Neural cell (in vitro differentiated cells): ENCODE results near the gene BRAF. TPM values are rescaled to one million over a fixed set of nuclear protein-coding genes. Genes with fewer than 3 reads are reported as not detected.

Experiments
- H2AFZ ChIP-seq: fragments of 200-600, 300-800 bp; sonication (generic), shearing (Covaris generic); 2 replicates; pipeline ENCODE4 v1.6.0; 2014; ENCODE audit warnings: low read depth, mild to moderate bottlenecking, antibody characterized with exemption, low read length, moderate library complexity
- H3F3A ChIP-seq: fragments of 200-600 bp; shearing (Covaris generic); 2 replicates; pipeline ENCODE4 v1.6.1; 2016; ENCODE audit warnings: mild to moderate bottlenecking, moderate library complexity, mixed read lengths, antibody characterized with exemption, low read length; ENCODE audit not compliant: insufficient read depth, poor library complexity, severe bottlenecking
- H3K27ac ChIP-seq: fragments of 200-600, 300-800 bp; sonication (generic), shearing (Covaris generic); 2 replicates; pipeline ENCODE4 v1.5.1; 2014; ENCODE audit warnings: mild to moderate bottlenecking, low read length, moderate library complexity
- H3K27me3 ChIP-seq: fragments of 300-800, 200-600 bp; sonication (generic), shearing (Covaris generic); 2 replicates; pipeline ENCODE4 v1.6.0; 2014; ENCODE audit warnings: mild to moderate bottlenecking, low read depth, low read length, moderate library complexity; ENCODE audit not compliant: insufficient read depth
- H3K36me3 ChIP-seq: fragments of 300-800, 200-600 bp; sonication (generic), shearing (Covaris generic); 2 replicates; pipeline ENCODE4 v1.5.1; 2014; ENCODE audit warnings: mild to moderate bottlenecking, antibody characterized with exemption, low read length, moderate library complexity; ENCODE audit not compliant: insufficient read depth
- H3K4me2 ChIP-seq: fragments of 300-800, 200-600 bp; sonication (generic), shearing (Covaris generic); 2 replicates; pipeline ENCODE4 v1.6.0; 2014; ENCODE audit warnings: mild to moderate bottlenecking, low read length
- H3K4me3 ChIP-seq: fragments of 300-800, 200-600 bp; sonication (generic), shearing (Covaris generic); 2 replicates; pipeline ENCODE4 v1.5.1; 2014; ENCODE audit warnings: mild to moderate bottlenecking, low read length, moderate library complexity
- H3K79me2 ChIP-seq: fragments of 200-600 bp; shearing (Covaris generic); replicated peaks from 2 replicates; pipeline ENCODE4 v1.6.0; 2014; ENCODE audit warnings: mild to moderate bottlenecking, low read length, moderate library complexity; ENCODE audit not compliant: insufficient read depth
- H3K9ac ChIP-seq: fragments of 300-800, 200-600 bp; sonication (generic), shearing (Covaris generic); 2 replicates; pipeline ENCODE4 v1.6.1; 2016; ENCODE audit warnings: mild to moderate bottlenecking, low read length, mixed read lengths
- H3K9me2 ChIP-seq: fragments of 200-600 bp; shearing (Covaris generic); 2 replicates; pipeline ENCODE4 v1.6.1; 2016; ENCODE audit warnings: mild to moderate bottlenecking, low read length, mixed read lengths; ENCODE audit not compliant: insufficient read depth
- H3K9me3 ChIP-seq: fragments of 200-600, 300-800 bp; sonication (generic), shearing (Covaris generic); 2 replicates; pipeline ENCODE4 v1.6.1; 2016; ENCODE audit warnings: mild to moderate bottlenecking, mixed run types, low read length, moderate library complexity, mixed read lengths
- H4K20me1 ChIP-seq: fragments of 200-600 bp; shearing (Covaris generic); 2 replicates; pipeline ENCODE4 v1.6.1; 2016; ENCODE audit warnings: mild to moderate bottlenecking, mixed run types; ENCODE audit not compliant: insufficient read depth
- CTCF ChIP-seq: fragments of 450-650 bp; IDR thresholded peaks from 2 replicates; pipeline ENCODE4 v1.5.1; 2014; ENCODE audit warnings: antibody characterized with exemption, mild to moderate bottlenecking, moderate library complexity; ENCODE audit not compliant: poor library complexity, severe bottlenecking
- EP300 ChIP-seq: fragments of 450-650 bp; conservative IDR thresholded peaks from 2 replicates; pipeline ENCODE4 v1.6.1; 2014; ENCODE audit warnings: antibody characterized with exemption, mild to moderate bottlenecking, moderate library complexity; ENCODE audit not compliant: poor library complexity, severe bottlenecking
- EZH2 ChIP-seq: fragments of 200-600, 300-800 bp; shearing (Covaris generic), sonication (generic); IDR thresholded peaks from 2 replicates; pipeline ENCODE4 v1.6.1; 2014; ENCODE audit warnings: antibody characterized with exemption, low read length, borderline replicate concordance, mild to moderate bottlenecking; ENCODE audit not compliant: insufficient read depth, poor library complexity, severe bottlenecking
- MXI1 ChIP-seq: fragments of 450-650 bp; conservative IDR thresholded peaks from 2 replicates; pipeline ENCODE4 v1.6.1; 2014; ENCODE audit warnings: antibody characterized with exemption, mild to moderate bottlenecking; ENCODE audit not compliant: poor library complexity, severe bottlenecking
- POLR2AphosphoS5 ChIP-seq: IDR thresholded peaks from 2 replicates; pipeline ENCODE4 v1.6.1; 2012
- RAD21 ChIP-seq: fragments of 450-650 bp; conservative IDR thresholded peaks from 2 replicates; pipeline ENCODE4 v1.6.1; 2014; ENCODE audit warnings: antibody characterized with exemption, mild to moderate bottlenecking, moderate library complexity
- REST ChIP-seq: IDR thresholded peaks from 2 replicates; pipeline ENCODE4 v1.6.1; 2012; ENCODE audit warnings: borderline replicate concordance
- SMC3 ChIP-seq: fragments of 450-650 bp; conservative IDR thresholded peaks from 2 replicates; pipeline ENCODE4 v1.6.1; 2014; ENCODE audit warnings: antibody characterized with exemption, mild to moderate bottlenecking, moderate library complexity; ENCODE audit not compliant: poor library complexity
- TAF1 ChIP-seq: IDR thresholded peaks from 2 replicates; pipeline ENCODE4 v1.6.1; 2012; ENCODE audit warnings: low read depth
- polyA plus RNA-seq: library from polyadenylated mRNA; depleted of rRNA; stranded (reverse); fragments of >200 nt; gene quantifications from 2 replicates; pipeline ENCODE4 v1.2.3, GENCODE V29; 2014

BRAF gene
- polyA plus RNA-seq, 1 donor from 2014 or later, result 31.7 TPM

- Histone ChIP-seq H3K4me2 (no peak overlapping the region), H3K27me3 (no peaks in the 10 kb centered on the region), H3K36me3 (no peaks in the 10 kb centered on the region), H3K9me3 (no peaks in the 10 kb centered on the region), H3K9me2 (no peaks in the 10 kb centered on the region), H3K27ac (no peak overlapping the region), H3K79me2 (peaks cover 72% of the 10 kb centered on the region), H3F3A (no peaks in the 10 kb centered on the region), H4K20me1 (no peaks in the 10 kb centered on the region), H3K9ac (no peak overlapping the region), H2AFZ (no peak overlapping the region), H3K4me3 (no peak overlapping the region)
- TF ChIP-seq TAF1, result no peak
- TF ChIP-seq POLR2AphosphoS5, result no peak
- no peak for TF ChIP-seq MXI1
- TF ChIP-seq REST, result no peak
- no peak for TF ChIP-seq CTCF
- no peak for TF ChIP-seq RAD21
- no peak for TF ChIP-seq EP300
- TF ChIP-seq SMC3, result no peak
- TF ChIP-seq EZH2, result no peak
Observed at GRCh38 chr7:140876519-140877248, 48.0 kb downstream of the BRAF start.

- Histone ChIP-seq H3K79me2 (peaks cover 77% of the 10 kb centered on the region), H3K9ac (no peak overlapping the region), H3K9me3 (no peaks in the 10 kb centered on the region), H3K4me2 (no peak overlapping the region), H3K4me3 (no peak overlapping the region), H3F3A (no peaks in the 10 kb centered on the region), H3K36me3 (no peaks in the 10 kb centered on the region), H3K27ac (no peak overlapping the region), H3K27me3 (no peaks in the 10 kb centered on the region), H2AFZ (no peak overlapping the region), H4K20me1 (no peaks in the 10 kb centered on the region), H3K9me2 (no peaks in the 10 kb centered on the region)
- no peak for TF ChIP-seq SMC3
- no peak for TF ChIP-seq MXI1
- no peak for TF ChIP-seq EZH2
- TF ChIP-seq CTCF, result no peak
- TF ChIP-seq RAD21, result no peak
- no peak for TF ChIP-seq REST
Observed at GRCh38 chr7:140873434-140873833, 51.3 kb downstream of the BRAF start.
